H9 (cell line): ENCODE results near the gene PM20D1. TPM values are rescaled to one million over a fixed set of nuclear protein-coding genes. Genes with fewer than 3 reads are reported as not detected.

Experiments
- DNase-seq: peaks from one replicate; pipeline ENCODE4 v3.0.0-alpha.2; 2017
- H2AFZ ChIP-seq: one replicate; pipeline ENCODE4 v1.6.1; 2013; ENCODE audit warnings: mild to moderate bottlenecking, low read length, control low read depth, moderate library complexity
- H2AK5ac ChIP-seq: 2 replicates; pipeline ENCODE4 v1.6.1; 2013; ENCODE audit warnings: low read length, control low read depth, mixed read lengths; ENCODE audit not compliant: insufficient read length
- H2BK120ac ChIP-seq: one replicate; pipeline ENCODE4 v1.6.1; 2013; ENCODE audit warnings: low read depth, mild to moderate bottlenecking, low read length, control low read depth, inconsistent platforms; ENCODE audit not compliant: poor library complexity, severe bottlenecking
- H2BK12ac ChIP-seq: 2 replicates; pipeline ENCODE4 v1.6.1; 2013; ENCODE audit warnings: low read length, control low read depth, mixed read lengths, low read depth; ENCODE audit not compliant: insufficient read length
- H2BK15ac ChIP-seq: 2 replicates; pipeline ENCODE4 v1.6.1; 2013; ENCODE audit warnings: low read depth, low read length, control low read depth
- H2BK20ac ChIP-seq: one replicate; pipeline ENCODE4 v1.6.1; 2013; ENCODE audit warnings: low read depth, mild to moderate bottlenecking, low read length, control low read depth, inconsistent platforms; ENCODE audit not compliant: poor library complexity, severe bottlenecking
- H2BK5ac ChIP-seq: 2 replicates; pipeline ENCODE4 v1.6.1; 2013; ENCODE audit warnings: low read length, control low read depth, mixed read lengths; ENCODE audit not compliant: insufficient read length
- H3K14ac ChIP-seq: 2 replicates; pipeline ENCODE4 v1.6.1; 2013; ENCODE audit warnings: low read length, control low read depth; ENCODE audit not compliant: insufficient read depth
- H3K18ac ChIP-seq: 2 replicates; pipeline ENCODE4 v1.6.1; 2013; ENCODE audit warnings: low read depth, mild to moderate bottlenecking, mixed read lengths, low read length, control low read depth; ENCODE audit not compliant: insufficient read length
- H3K23ac ChIP-seq: 2 replicates; pipeline ENCODE4 v1.6.1; 2013; ENCODE audit warnings: low read length, control low read depth, mixed read lengths, low read depth; ENCODE audit not compliant: insufficient read length
- H3K23me2 ChIP-seq: 2 replicates; pipeline ENCODE4 v1.6.1; 2013; ENCODE audit warnings: low read depth, mild to moderate bottlenecking, mixed read lengths, low read length, control low read depth; ENCODE audit not compliant: insufficient read length, poor library complexity, severe bottlenecking
- H3K27ac ChIP-seq: 2 replicates; pipeline ENCODE4 v1.5.1; 2013; ENCODE audit warnings: low read length, control low read depth, mixed read lengths, low read depth; ENCODE audit not compliant: insufficient read length
- H3K27me3 ChIP-seq: 2 replicates; pipeline ENCODE4 v1.6.1; 2013; ENCODE audit warnings: low read length, control low read depth, inconsistent platforms; ENCODE audit not compliant: insufficient read depth
- H3K4ac ChIP-seq: 2 replicates; pipeline ENCODE4 v1.6.1; 2013; ENCODE audit warnings: low read depth, mild to moderate bottlenecking, control low read depth, inconsistent platforms, low read length, moderate library complexity
- H3K4me1 ChIP-seq: 2 replicates; pipeline ENCODE4 v1.6.1; 2013; ENCODE audit warnings: low read length, control low read depth, inconsistent platforms; ENCODE audit not compliant: insufficient read depth
- H3K4me2 ChIP-seq: 2 replicates; pipeline ENCODE4 v1.6.1; 2013; ENCODE audit warnings: low read length, control low read depth, mixed read lengths; ENCODE audit not compliant: insufficient read length, insufficient read depth
- H3K56ac ChIP-seq: 2 replicates; pipeline ENCODE4 v1.6.1; 2013; ENCODE audit warnings: low read depth, mild to moderate bottlenecking, mixed read lengths, low read length, control low read depth; ENCODE audit not compliant: insufficient read length
- H3K79me1 ChIP-seq: 2 replicates; pipeline ENCODE4 v1.6.1; 2013; ENCODE audit warnings: low read depth, mild to moderate bottlenecking, moderate library complexity, low read length, control low read depth, inconsistent platforms; ENCODE audit not compliant: insufficient read depth, poor library complexity, severe bottlenecking
- H3K79me2 ChIP-seq: 2 replicates; pipeline ENCODE4 v1.6.1; 2013; ENCODE audit warnings: low read length, control low read depth, inconsistent platforms; ENCODE audit not compliant: insufficient read depth
- H3K9ac ChIP-seq: 2 replicates; pipeline ENCODE4 v1.6.1; 2013; ENCODE audit warnings: low read length, control low read depth, mixed read lengths; ENCODE audit not compliant: insufficient read length; ENCODE audit errors: extremely low read depth
- H3K9me3 ChIP-seq: one replicate; pipeline ENCODE4 v1.6.1; 2013; ENCODE audit warnings: low read depth, low read length, inconsistent platforms; ENCODE audit not compliant: control insufficient read depth
- H3T11ph ChIP-seq: one replicate; pipeline ENCODE4 v1.6.1; 2013; ENCODE audit warnings: mild to moderate bottlenecking, low read length, control low read depth, inconsistent platforms
- H4K20me1 ChIP-seq: one replicate; pipeline ENCODE4 v1.6.1; 2013; ENCODE audit not compliant: control insufficient read depth, insufficient read length, insufficient read depth
- H4K5ac ChIP-seq: 2 replicates; pipeline ENCODE4 v1.6.1; 2013; ENCODE audit warnings: low read depth, mild to moderate bottlenecking, mixed read lengths, low read length, control low read depth; ENCODE audit not compliant: insufficient read length
- H4K8ac ChIP-seq: replicated peaks from 2 replicates; pipeline ENCODE4 v1.6.1; 2013; ENCODE audit warnings: low read length, control low read depth, mixed read lengths, low read depth; ENCODE audit not compliant: insufficient read length
- H4K91ac ChIP-seq: 2 replicates; pipeline ENCODE4 v1.6.1; 2013; ENCODE audit warnings: low read depth, mild to moderate bottlenecking, moderate library complexity, mixed read lengths, low read length, control low read depth; ENCODE audit not compliant: insufficient read length
- H3K27ac Mint-ChIP-seq, 3 experiments: 2 replicates in 2 of 3; 3 replicates in 1 of 3; pipeline ENCODE4 v1.8.0; 2020 to 2021; ENCODE audit warnings: mixed read lengths in 3 of 3, mild to moderate bottlenecking in 1 of 3, moderate library complexity in 1 of 3
- H3K27me3 Mint-ChIP-seq: 2 replicates; pipeline ENCODE4 v1.8.0; 2021; ENCODE audit warnings: low read depth, mild to moderate bottlenecking, moderate library complexity, mixed read lengths
- H3K36me3 Mint-ChIP-seq, 3 experiments: 2 replicates in 2 of 3; 3 replicates in 1 of 3; pipeline ENCODE4 v1.8.0; 2020 to 2021; ENCODE audit warnings: low read depth in 3 of 3, mixed read lengths in 3 of 3; ENCODE audit not compliant: insufficient read depth in 1 of 3
- H3K4me1 Mint-ChIP-seq, 2 experiments: 2 replicates each; pipeline ENCODE4 v1.8.0; 2020; ENCODE audit warnings: mixed read lengths in 2 of 2
- H3K4me3 Mint-ChIP-seq, 2 experiments: 2 replicates in 1 of 2; 3 replicates in 1 of 2; pipeline ENCODE4 v1.8.0; 2020 to 2021; ENCODE audit warnings: mild to moderate bottlenecking in 2 of 2, mixed read lengths in 2 of 2, moderate library complexity in 1 of 2
- H3K9me3 Mint-ChIP-seq, 2 experiments: 2 replicates in 1 of 2; 3 replicates in 1 of 2; pipeline ENCODE4 v1.8.0; 2020; ENCODE audit warnings: mild to moderate bottlenecking in 2 of 2, mixed read lengths in 2 of 2, moderate library complexity in 1 of 2
- WGBS: extraction: QIAGEN DNeasy Blood & Tissue Kit; methylation state at CpG from one replicate; pipeline ENCODE4 v1.1.7; 2013; ENCODE audit warnings: missing lambda C conversion rate, low lambda C conversion rate, mixed read lengths; ENCODE audit not compliant: insufficient read length; ENCODE audit errors: extremely low coverage; 5-methylcytosine and 5-hydroxymethylcytosine counted together
- long read RNA-seq: library from polyadenylated mRNA; unstranded; transcript quantifications from one replicate; pipeline ENCODE4 v2.0.0, GENCODE V29; 2020
- total RNA-seq: library from RNA; stranded (reverse); gene quantifications from 2 replicates; pipeline ENCODE4 v1.2.1, GENCODE V29; 2021
- TF ChIP-seq, protein P1 (sequence below): fragments of 200-600 bp; sonication (generic); conservative IDR thresholded peaks from 3 replicates; pipeline ENCODE4 v1.8.0; 2021; ENCODE audit warnings: antibody characterized with exemption, mild to moderate bottlenecking

PM20D1 gene, protein sequence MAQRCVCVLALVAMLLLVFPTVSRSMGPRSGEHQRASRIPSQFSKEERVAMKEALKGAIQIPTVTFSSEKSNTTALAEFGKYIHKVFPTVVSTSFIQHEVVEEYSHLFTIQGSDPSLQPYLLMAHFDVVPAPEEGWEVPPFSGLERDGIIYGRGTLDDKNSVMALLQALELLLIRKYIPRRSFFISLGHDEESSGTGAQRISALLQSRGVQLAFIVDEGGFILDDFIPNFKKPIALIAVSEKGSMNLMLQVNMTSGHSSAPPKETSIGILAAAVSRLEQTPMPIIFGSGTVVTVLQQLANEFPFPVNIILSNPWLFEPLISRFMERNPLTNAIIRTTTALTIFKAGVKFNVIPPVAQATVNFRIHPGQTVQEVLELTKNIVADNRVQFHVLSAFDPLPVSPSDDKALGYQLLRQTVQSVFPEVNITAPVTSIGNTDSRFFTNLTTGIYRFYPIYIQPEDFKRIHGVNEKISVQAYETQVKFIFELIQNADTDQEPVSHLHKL
- total RNA-seq: not detected in 2 replicates
- long read RNA-seq: 0 reads

DNA sequence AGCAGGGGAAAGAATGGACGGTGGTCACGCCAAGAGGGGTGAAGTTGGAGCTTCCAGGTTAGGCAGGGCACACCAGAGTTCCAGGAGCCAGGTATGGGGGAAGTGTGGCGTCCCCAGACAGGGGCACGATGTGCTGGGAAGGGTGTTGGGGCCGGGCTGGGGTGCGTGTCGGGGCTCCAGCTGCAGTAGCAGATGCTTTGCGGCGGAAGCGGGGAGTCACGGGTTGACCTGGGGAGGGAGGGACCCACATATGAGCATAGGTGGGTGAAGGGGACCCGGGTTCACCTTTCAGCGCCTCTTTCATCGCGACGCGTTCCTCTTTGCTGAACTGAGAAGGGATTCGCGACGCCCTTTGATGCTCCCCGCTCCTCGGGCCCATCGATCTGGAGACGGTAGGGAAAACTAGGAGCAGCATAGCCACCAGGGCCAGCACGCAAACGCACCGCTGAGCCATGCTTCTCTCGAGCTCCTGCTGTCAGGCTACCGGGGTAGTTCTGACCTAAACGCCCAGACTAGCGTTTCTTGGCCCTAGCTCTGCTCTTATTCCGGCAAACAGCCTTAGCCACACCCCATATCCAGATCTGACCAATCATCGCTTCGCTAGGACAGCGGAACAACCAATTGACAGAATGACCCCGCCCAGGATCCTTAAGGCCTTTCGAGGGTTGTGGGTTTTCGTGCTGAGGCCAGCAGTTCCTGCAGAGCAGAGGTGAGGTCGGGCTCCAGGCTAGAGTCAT, at the start of gene PM20D1:
Gene PM20D1, minus strand, starts transcription at position 514 of the 737 bp plus-strand sequence. Its CDS starts 60 bp downstream, at position 454.
- no peak within 1 kb of the TSS for H3K23ac ChIP-seq
- H3K4ac ChIP-seq: no peak within 1 kb of the TSS
- H3K27ac ChIP-seq: no peak within 1 kb of the TSS
- no peak within 1 kb of the TSS for H2AK5ac ChIP-seq
- H3T11ph ChIP-seq: no peak within 1 kb of the TSS
- H4K91ac ChIP-seq: no peak within 1 kb of the TSS
- H3K79me1 ChIP-seq: no peaks in the 10 kb centered on the region
- no peaks in the 10 kb centered on the region for H3K23me2 ChIP-seq
- TF ChIP-seq, protein P1, sequence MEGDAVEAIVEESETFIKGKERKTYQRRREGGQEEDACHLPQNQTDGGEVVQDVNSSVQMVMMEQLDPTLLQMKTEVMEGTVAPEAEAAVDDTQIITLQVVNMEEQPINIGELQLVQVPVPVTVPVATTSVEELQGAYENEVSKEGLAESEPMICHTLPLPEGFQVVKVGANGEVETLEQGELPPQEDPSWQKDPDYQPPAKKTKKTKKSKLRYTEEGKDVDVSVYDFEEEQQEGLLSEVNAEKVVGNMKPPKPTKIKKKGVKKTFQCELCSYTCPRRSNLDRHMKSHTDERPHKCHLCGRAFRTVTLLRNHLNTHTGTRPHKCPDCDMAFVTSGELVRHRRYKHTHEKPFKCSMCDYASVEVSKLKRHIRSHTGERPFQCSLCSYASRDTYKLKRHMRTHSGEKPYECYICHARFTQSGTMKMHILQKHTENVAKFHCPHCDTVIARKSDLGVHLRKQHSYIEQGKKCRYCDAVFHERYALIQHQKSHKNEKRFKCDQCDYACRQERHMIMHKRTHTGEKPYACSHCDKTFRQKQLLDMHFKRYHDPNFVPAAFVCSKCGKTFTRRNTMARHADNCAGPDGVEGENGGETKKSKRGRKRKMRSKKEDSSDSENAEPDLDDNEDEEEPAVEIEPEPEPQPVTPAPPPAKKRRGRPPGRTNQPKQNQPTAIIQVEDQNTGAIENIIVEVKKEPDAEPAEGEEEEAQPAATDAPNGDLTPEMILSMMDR: no peak
- no peak within 1 kb of the TSS for H2BK12ac ChIP-seq
- no peak within 1 kb of the TSS for H2BK15ac ChIP-seq
- H3K79me2 ChIP-seq: no peaks in the 10 kb centered on the region
- H3K9ac ChIP-seq: no peak within 1 kb of the TSS
- Mint-ChIP-seq H3K27me3 (no peaks in the 10 kb centered on the region), H3K9me3 (peaks cover 12 to 15% of the 10 kb centered on the region in 2 experiments), H3K4me3 (no peak within 1 kb of the TSS), H3K36me3 (peaks cover 8 to 13% (median 10%) of the 10 kb centered on the region in 3 experiments), H3K27ac (no peak within 1 kb of the TSS), H3K4me1 (no peaks in the 10 kb centered on the region)
- no peak within 1 kb of the TSS for H3K18ac ChIP-seq
- DNase-seq: peak; percentile 46
- no peak within 1 kb of the TSS for H2AFZ ChIP-seq
- no peak within 1 kb of the TSS for H2BK20ac ChIP-seq
- no peaks in the 10 kb centered on the region for H3K9me3 ChIP-seq
- H3K14ac ChIP-seq: no peak within 1 kb of the TSS; the same call in 1 of the 2 replicates
- H3K56ac ChIP-seq: no peak within 1 kb of the TSS
- H2BK5ac ChIP-seq: no peak within 1 kb of the TSS
- H3K4me1 ChIP-seq: no peaks in the 10 kb centered on the region
- no peak within 1 kb of the TSS for H4K5ac ChIP-seq
- H2BK120ac ChIP-seq: no peak within 1 kb of the TSS
- WGBS: no CpG with 5 or more reads among the region's 39 CpGs
- H3K27me3 ChIP-seq: no peaks in the 10 kb centered on the region
- H3K4me2 ChIP-seq: no peak within 1 kb of the TSS
- H4K8ac ChIP-seq: no peak within 1 kb of the TSS
- no peaks in the 10 kb centered on the region for H4K20me1 ChIP-seq
